HEK293 (cell line): Measurements from ENCODE around the gene VMO1.

ENCODE experiments used
- CTCF ChIA-PET: fragments of 350-600 bp; formaldehyde crosslinking; extraction: SDS; loops from one replicate; lab custom pipeline; 2021; ENCODE audit warnings: antibody characterized with exemption; lab: Yijun Ruan, JAX
- POLR2A ChIA-PET: fragments of 300-600 bp; formaldehyde crosslinking; extraction: SDS; loops from one replicate; lab custom pipeline; 2020; ENCODE audit warnings: antibody characterized with exemption, inconsistent platforms; lab: Yijun Ruan, JAX
- H3K27ac ChIP-seq: fragments of 200-500 bp; sonication (Bioruptor generic); 2 replicates; pipeline ENCODE4 v1.5.1; 2014; ENCODE audit warnings: low read depth, low read length, control low read depth, inconsistent platforms; ENCODE audit errors: extremely low read depth
- H3K36me3 ChIP-seq, 2 experiments: fragments of 200-500 bp in 1 of 2; sonication (Bioruptor generic) in 1 of 2; 1 replicate in 1 of 2; 2 replicates in 1 of 2; pipeline ENCODE4 v1.5.1; 2014 to 2017; ENCODE audit warnings: inconsistent platforms in 2 of 2, low read length in 2 of 2; ENCODE audit not compliant: control insufficient read depth in 2 of 2, insufficient read depth in 1 of 2
- H3K4me1 ChIP-seq: fragments of 200-500 bp; sonication (Bioruptor generic); 2 replicates; pipeline ENCODE4 v1.5.1; 2014; ENCODE audit warnings: mild to moderate bottlenecking, low read length, inconsistent platforms; ENCODE audit not compliant: control insufficient read depth, insufficient read depth
- H3K4me3 ChIP-seq: 2 replicates; pipeline ENCODE4 v1.5.1; 2011; ENCODE audit warnings: low read depth, mild to moderate bottlenecking, control low read depth, low read length, moderate library complexity
- H3K9me3 ChIP-seq: fragments of 200-500 bp; sonication (Bioruptor generic); 2 replicates; pipeline ENCODE4 v1.5.1; 2014; ENCODE audit warnings: low read depth, low read length, inconsistent platforms; ENCODE audit not compliant: control insufficient read depth, insufficient read depth
- GLI4 ChIP-seq: fragments of 450-650 bp; formaldehyde crosslinking; IDR thresholded peaks from 2 replicates; pipeline ENCODE4 v1.5.1; 2016; ENCODE audit warnings: missing biosample characterization, missing genetic modification characterization
- GLIS2 ChIP-seq: fragments of 450-650 bp; formaldehyde crosslinking; IDR thresholded peaks from 2 replicates; pipeline ENCODE4 v1.5.1; 2016; ENCODE audit warnings: missing biosample characterization, missing genetic modification characterization
- KLF1 ChIP-seq: fragments of 450-650 bp; formaldehyde crosslinking; IDR thresholded peaks from 2 replicates; pipeline ENCODE4 v1.5.1; 2016; ENCODE audit warnings: missing biosample characterization, missing genetic modification characterization
- YY2 ChIP-seq: fragments of 450-650 bp; formaldehyde crosslinking; IDR thresholded peaks from 2 replicates; pipeline ENCODE4 v1.5.1; 2016; ENCODE audit warnings: missing biosample characterization, missing genetic modification characterization
- ZBTB1 ChIP-seq: fragments of 450-650 bp; formaldehyde crosslinking; IDR thresholded peaks from 2 replicates; pipeline ENCODE4 v1.5.1; 2016; ENCODE audit warnings: missing biosample characterization, missing genetic modification characterization
- ZBTB21 ChIP-seq: fragments of 450-650 bp; formaldehyde crosslinking; IDR thresholded peaks from 2 replicates; pipeline ENCODE4 v1.5.1; 2017; ENCODE audit warnings: missing biosample characterization, missing genetic modification characterization
- ZBTB48 ChIP-seq: fragments of 450-650 bp; formaldehyde crosslinking; IDR thresholded peaks from 2 replicates; pipeline ENCODE4 v1.5.1; 2016; ENCODE audit warnings: missing biosample characterization, missing genetic modification characterization
- ZNF140 ChIP-seq: fragments of 450-650 bp; formaldehyde crosslinking; IDR thresholded peaks from 2 replicates; pipeline ENCODE4 v1.5.1; 2016; ENCODE audit warnings: missing biosample characterization, missing genetic modification characterization
- ZNF184 ChIP-seq: fragments of 450-650 bp; IDR thresholded peaks from 2 replicates; pipeline ENCODE4 v1.5.1; 2018; ENCODE audit warnings: missing biosample characterization, mild to moderate bottlenecking, missing genetic modification characterization
- ZNF214 ChIP-seq: fragments of 450-650 bp; formaldehyde crosslinking; IDR thresholded peaks from 2 replicates; pipeline ENCODE4 v1.5.1; 2017; ENCODE audit warnings: missing biosample characterization, mild to moderate bottlenecking, missing genetic modification characterization, borderline replicate concordance
- ZNF239 ChIP-seq: fragments of 450-650 bp; formaldehyde crosslinking; IDR thresholded peaks from 2 replicates; pipeline ENCODE4 v1.5.1; 2016; ENCODE audit warnings: missing biosample characterization, missing genetic modification characterization
- ZNF366 ChIP-seq: fragments of 450-650 bp; formaldehyde crosslinking; conservative IDR thresholded peaks from 2 replicates; pipeline ENCODE4 v1.5.1; 2016; ENCODE audit warnings: missing biosample characterization, missing genetic modification characterization
- ZNF530 ChIP-seq: fragments of 450-650 bp; formaldehyde crosslinking; IDR thresholded peaks from 2 replicates; pipeline ENCODE4 v1.5.1; 2016; ENCODE audit warnings: low read depth, missing biosample characterization, missing genetic modification characterization
- ZNF555 ChIP-seq: fragments of 450-650 bp; formaldehyde crosslinking; conservative IDR thresholded peaks from 2 replicates; pipeline ENCODE4 v1.5.1; 2017; ENCODE audit warnings: missing biosample characterization, mild to moderate bottlenecking, missing genetic modification characterization, inconsistent platforms
- ZNF600 ChIP-seq: fragments of 450-650 bp; formaldehyde crosslinking; IDR thresholded peaks from 2 replicates; pipeline ENCODE4 v1.5.1; 2016; ENCODE audit warnings: missing biosample characterization, missing genetic modification characterization
- ZNF626 ChIP-seq: fragments of 450-650 bp; sonication (Bioruptor Pico); formaldehyde crosslinking; IDR thresholded peaks from 2 replicates; pipeline ENCODE4 v1.5.1; 2018; ENCODE audit warnings: missing biosample characterization, missing genetic modification characterization, inconsistent platforms
- ZNF658 ChIP-seq: fragments of 450-650 bp; formaldehyde crosslinking; IDR thresholded peaks from 2 replicates; pipeline ENCODE4; 2016; ENCODE audit warnings: missing biosample characterization, missing genetic modification characterization
- ZNF670 ChIP-seq: fragments of 450-650 bp; formaldehyde crosslinking; IDR thresholded peaks from 2 replicates; pipeline ENCODE4 v1.5.1; 2016; ENCODE audit warnings: missing biosample characterization, missing genetic modification characterization, low read depth
- TF ChIP-seq, protein P1 (sequence below): fragments of 450-650 bp; formaldehyde crosslinking; IDR thresholded peaks from 2 replicates; pipeline ENCODE4 v1.5.1; 2017; ENCODE audit warnings: missing biosample characterization, missing genetic modification characterization
- TF ChIP-seq, protein P2 (sequence below): fragments of 450-650 bp; formaldehyde crosslinking; IDR thresholded peaks from 2 replicates; pipeline ENCODE4 v1.5.1; 2016; ENCODE audit warnings: missing biosample characterization, missing genetic modification characterization
- TF ChIP-seq, protein P3 (sequence below): fragments of 450-650 bp; formaldehyde crosslinking; IDR thresholded peaks from 2 replicates; pipeline ENCODE4 v1.5.1; 2017; ENCODE audit warnings: missing biosample characterization, missing genetic modification characterization
- TF ChIP-seq, protein P4 (sequence below): fragments of 450-650 bp; formaldehyde crosslinking; IDR thresholded peaks from 2 replicates; pipeline ENCODE4 v1.5.1; 2016; ENCODE audit warnings: missing biosample characterization, missing genetic modification characterization

The VMO1 gene

DNA sequence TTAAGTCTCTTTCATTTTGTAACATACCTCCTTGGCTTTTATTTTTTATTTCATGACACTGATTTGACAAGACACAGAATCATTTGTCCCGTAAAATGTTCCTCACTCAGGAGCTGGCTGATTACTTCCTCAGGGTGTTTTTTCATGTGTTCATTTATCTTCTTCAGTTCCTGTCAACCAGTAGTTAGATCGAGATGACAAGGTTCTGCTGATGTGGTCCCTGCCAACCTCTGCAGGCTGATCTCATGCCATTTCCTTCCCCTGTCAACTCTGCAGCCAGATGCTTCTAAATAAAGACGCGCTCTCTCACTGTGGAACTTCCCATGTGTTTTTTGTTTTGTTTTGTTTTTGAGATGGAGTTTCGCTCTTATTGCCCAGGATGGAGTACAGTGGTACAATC lies 38.3 kb downstream of the VMO1 start (continued):
- TF ChIP-seq, protein P1, sequence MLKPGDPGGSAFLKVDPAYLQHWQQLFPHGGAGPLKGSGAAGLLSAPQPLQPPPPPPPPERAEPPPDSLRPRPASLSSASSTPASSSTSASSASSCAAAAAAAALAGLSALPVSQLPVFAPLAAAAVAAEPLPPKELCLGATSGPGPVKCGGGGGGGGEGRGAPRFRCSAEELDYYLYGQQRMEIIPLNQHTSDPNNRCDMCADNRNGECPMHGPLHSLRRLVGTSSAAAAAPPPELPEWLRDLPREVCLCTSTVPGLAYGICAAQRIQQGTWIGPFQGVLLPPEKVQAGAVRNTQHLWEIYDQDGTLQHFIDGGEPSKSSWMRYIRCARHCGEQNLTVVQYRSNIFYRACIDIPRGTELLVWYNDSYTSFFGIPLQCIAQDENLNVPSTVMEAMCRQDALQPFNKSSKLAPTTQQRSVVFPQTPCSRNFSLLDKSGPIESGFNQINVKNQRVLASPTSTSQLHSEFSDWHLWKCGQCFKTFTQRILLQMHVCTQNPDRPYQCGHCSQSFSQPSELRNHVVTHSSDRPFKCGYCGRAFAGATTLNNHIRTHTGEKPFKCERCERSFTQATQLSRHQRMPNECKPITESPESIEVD (tag by site-specific recombination): no peak
- no peak for TF ChIP-seq ZNF530 (tag by site-specific recombination)

DNA sequence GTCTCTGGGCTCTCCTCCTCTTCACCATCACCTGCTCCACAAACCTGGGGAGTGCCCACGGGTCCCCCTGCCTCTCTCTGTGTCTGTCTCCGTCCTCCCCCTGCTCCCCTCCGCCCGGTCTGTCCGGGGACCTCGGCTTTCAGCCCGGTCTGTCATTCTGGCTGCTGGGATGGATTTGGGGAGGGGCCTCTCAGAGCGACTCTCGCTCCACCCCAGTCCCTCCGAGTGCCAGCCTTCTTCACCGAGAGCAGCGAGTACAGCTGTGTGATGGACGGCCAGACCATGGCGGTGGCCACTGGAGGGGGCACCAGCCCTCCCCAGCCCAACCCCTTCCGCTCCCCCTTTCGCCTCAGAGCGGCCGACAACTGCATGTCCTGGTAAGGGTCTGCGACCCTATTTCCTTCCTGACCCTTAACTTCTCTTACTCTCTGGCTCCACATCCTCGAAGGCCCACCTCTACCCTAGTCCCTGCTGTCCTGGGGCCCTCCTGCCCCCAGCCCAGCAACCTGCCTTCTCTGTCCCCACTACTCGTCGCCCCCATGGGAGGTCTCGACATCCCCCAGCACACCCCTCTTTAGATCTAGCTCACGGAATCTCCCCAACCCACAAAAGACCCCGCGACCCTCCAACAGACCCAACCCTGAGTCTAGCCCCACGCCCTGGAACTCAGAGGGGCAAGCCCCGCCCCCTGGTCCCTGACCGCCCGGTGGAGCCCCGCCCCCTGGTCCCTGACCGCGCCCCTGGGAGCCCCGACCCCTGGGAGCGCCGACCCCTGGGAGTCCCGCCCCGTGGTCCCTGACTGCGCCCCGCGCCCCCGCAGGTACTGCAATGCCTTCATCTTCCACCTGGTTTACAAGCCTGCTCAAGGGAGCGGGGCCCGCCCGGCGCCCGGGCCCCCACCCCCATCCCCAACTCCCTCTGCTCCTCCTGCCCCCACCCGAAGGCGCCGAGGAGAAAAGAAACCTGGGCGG lies 40.9 kb downstream of the VMO1 start:
- Histone ChIP-seq H3K36me3 (no peaks in the 10 kb centered on the region), H3K4me1 (peaks cover 4% of the 10 kb centered on the region; the same call in 1 of the 2 replicates), H3K27ac (no peak overlapping the region), H3K4me3 (no peak overlapping the region), H3K9me3 (no peaks in the 10 kb centered on the region)
- TF ChIP-seq KLF1 (tag by site-specific recombination) (0 out of 2 replicates have a peak, but pooled peaks have one; percentile 23), ZNF214 (tag by site-specific recombination) (no peak), YY2 (no peak), ZNF366 (tag by site-specific recombination) (no peak), GLI4 (tag by site-specific recombination) (no peak), ZBTB1 (tag by site-specific recombination) (no peak), ZBTB48 (tag by site-specific recombination) (peak; percentile 12; the same call in 1 of the 2 replicates), ZNF658 (tag by site-specific recombination) (no peak), ZNF555 (tag by site-specific recombination) (no peak), ZNF239 (tag by site-specific recombination) (no peak), ZNF670 (no peak)
- TF ChIP-seq, protein P2, sequence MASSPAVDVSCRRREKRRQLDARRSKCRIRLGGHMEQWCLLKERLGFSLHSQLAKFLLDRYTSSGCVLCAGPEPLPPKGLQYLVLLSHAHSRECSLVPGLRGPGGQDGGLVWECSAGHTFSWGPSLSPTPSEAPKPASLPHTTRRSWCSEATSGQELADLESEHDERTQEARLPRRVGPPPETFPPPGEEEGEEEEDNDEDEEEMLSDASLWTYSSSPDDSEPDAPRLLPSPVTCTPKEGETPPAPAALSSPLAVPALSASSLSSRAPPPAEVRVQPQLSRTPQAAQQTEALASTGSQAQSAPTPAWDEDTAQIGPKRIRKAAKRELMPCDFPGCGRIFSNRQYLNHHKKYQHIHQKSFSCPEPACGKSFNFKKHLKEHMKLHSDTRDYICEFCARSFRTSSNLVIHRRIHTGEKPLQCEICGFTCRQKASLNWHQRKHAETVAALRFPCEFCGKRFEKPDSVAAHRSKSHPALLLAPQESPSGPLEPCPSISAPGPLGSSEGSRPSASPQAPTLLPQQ (tag by site-specific recombination): 0 out of 2 replicates have a peak, but pooled peaks have one; percentile 13
- TF ChIP-seq, protein P3, sequence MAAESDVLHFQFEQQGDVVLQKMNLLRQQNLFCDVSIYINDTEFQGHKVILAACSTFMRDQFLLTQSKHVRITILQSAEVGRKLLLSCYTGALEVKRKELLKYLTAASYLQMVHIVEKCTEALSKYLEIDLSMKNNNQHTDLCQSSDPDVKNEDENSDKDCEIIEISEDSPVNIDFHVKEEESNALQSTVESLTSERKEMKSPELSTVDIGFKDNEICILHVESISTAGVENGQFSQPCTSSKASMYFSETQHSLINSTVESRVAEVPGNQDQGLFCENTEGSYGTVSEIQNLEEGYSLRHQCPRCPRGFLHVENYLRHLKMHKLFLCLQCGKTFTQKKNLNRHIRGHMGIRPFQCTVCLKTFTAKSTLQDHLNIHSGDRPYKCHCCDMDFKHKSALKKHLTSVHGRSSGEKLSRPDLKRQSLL: no peak
- POLR2A ChIA-PET: no interaction called here
- CTCF ChIA-PET: interaction anchor here (0.7 to 0.9 kb wide), 2 partner anchors 19 to 758 kb away, joined by 3 read pairs; no protein-coding TSS in a partner anchor

DNA sequence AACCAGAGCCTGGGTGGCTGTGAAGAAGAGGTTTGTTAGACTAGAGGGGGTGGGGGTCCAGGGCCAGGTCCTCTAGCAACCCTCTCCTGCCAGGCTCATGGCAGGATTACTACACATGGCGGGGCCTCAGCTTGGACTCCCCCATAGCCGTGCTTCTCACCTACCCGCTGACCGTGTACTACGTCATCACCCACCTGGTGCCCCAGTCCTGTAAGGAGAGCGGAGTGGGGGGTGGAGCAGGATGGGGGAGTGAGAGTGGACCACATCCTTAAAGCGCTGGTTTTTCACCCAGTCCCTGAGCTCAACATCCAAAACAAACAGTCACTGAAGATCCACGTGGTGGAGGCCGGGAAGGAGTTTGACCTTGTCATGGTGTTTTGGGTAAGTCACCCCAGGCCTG lies 42.3 kb downstream of the VMO1 start:
- H3K36me3 ChIP-seq: no peaks in the 10 kb centered on the region
- no peak overlapping the region for H3K27ac ChIP-seq
- H3K4me1 ChIP-seq: peaks cover 4% of the 10 kb centered on the region
- TF ChIP-seq, protein P4, sequence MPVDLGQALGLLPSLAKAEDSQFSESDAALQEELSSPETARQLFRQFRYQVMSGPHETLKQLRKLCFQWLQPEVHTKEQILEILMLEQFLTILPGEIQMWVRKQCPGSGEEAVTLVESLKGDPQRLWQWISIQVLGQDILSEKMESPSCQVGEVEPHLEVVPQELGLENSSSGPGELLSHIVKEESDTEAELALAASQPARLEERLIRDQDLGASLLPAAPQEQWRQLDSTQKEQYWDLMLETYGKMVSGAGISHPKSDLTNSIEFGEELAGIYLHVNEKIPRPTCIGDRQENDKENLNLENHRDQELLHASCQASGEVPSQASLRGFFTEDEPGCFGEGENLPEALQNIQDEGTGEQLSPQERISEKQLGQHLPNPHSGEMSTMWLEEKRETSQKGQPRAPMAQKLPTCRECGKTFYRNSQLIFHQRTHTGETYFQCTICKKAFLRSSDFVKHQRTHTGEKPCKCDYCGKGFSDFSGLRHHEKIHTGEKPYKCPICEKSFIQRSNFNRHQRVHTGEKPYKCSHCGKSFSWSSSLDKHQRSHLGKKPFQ (tag by site-specific recombination): no peak
- TF ChIP-seq ZBTB21 (no peak), ZNF626 (no peak), ZNF600 (no peak), ZNF140 (tag by site-specific recombination) (no peak), GLIS2 (tag by site-specific recombination) (no peak), ZNF184 (tag by site-specific recombination) (no peak)
- H3K9me3 ChIP-seq: no peaks in the 10 kb centered on the region
- H3K4me3 ChIP-seq: no peak overlapping the region
- POLR2A ChIA-PET: interaction anchor here (1.1 kb wide), 1 partner anchor 12 kb away, joined by 3 read pairs; no protein-coding TSS in a partner anchor
- CTCF ChIA-PET: interaction anchor here (0.8 to 0.9 kb wide), 2 partner anchors 20 to 46 kb away, joined by 3 read pairs; no protein-coding TSS in a partner anchor
